ENCODE measurements around the gene RAB44. TPM values are rescaled to one million over a fixed set of nuclear protein-coding genes. Genes with fewer than 3 reads are reported as not detected.

The RAB44 gene
- total RNA-seq, 1 donor from 2014 or later, result not detected

- TF ChIP-seq CTCF (IDR thresholded peaks at IDR 0.05; ENCODE audit: insufficient read depth, low read length, poor library complexity, severe bottlenecking), result no peak
- DNase-seq (ENCODE audit: low read depth), result no peak
- H3K4me3 ChIP-seq (ENCODE audit: low read depth, low read length), result no peak overlapping the region
- H3K36me3 ChIP-seq (ENCODE audit: control insufficient read depth, insufficient read depth, low read length), result no peaks in the 10 kb centered on the region
- peaks cover 1% of the 10 kb centered on the region for H3K27me3 ChIP-seq (ENCODE audit: control insufficient read depth, insufficient read depth, low read length)
Measured at GRCh38 chr6:36771145-36771544, 73.5 kb downstream of the RAB44 start.

- no peak for TF ChIP-seq CTCF (IDR thresholded peaks at IDR 0.05; ENCODE audit: insufficient read depth, low read length, poor library complexity, severe bottlenecking)
- peaks cover 10% of the 10 kb centered on the region for H3K27me3 ChIP-seq (ENCODE audit: control insufficient read depth, insufficient read depth, low read length)
- H3K4me3 ChIP-seq (ENCODE audit: low read depth, low read length), result no peak overlapping the region
- no peak for DNase-seq (ENCODE audit: low read depth)
- no peaks in the 10 kb centered on the region for H3K36me3 ChIP-seq (ENCODE audit: control insufficient read depth, insufficient read depth, low read length)
Measured at GRCh38 chr6:36772397-36772796, 74.8 kb downstream of the RAB44 start.

- no peak overlapping the region for H3K4me3 ChIP-seq (ENCODE audit: low read depth, low read length)
- no peak for TF ChIP-seq CTCF (IDR thresholded peaks at IDR 0.05; ENCODE audit: insufficient read depth, low read length, poor library complexity, severe bottlenecking)
- H3K27me3 ChIP-seq (ENCODE audit: control insufficient read depth, insufficient read depth, low read length), result peaks cover 10% of the 10 kb centered on the region
- no peak for DNase-seq (ENCODE audit: low read depth)
- no peaks in the 10 kb centered on the region for H3K36me3 ChIP-seq (ENCODE audit: control insufficient read depth, insufficient read depth, low read length)
Measured at GRCh38 chr6:36774331-36774730, 76.7 kb downstream of the RAB44 start.

- no peak for DNase-seq (ENCODE audit: low read depth)
- no peak for TF ChIP-seq CTCF (IDR thresholded peaks at IDR 0.05; ENCODE audit: insufficient read depth, low read length, poor library complexity, severe bottlenecking)
Measured at GRCh38 chr6:36776167-36776566, 78.5 kb downstream of the RAB44 start.

GRCh38 chr6:36777801-36778200 is 80.2 kb downstream of the RAB44 start:
- peaks cover 10% of the 10 kb centered on the region for H3K27me3 ChIP-seq (ENCODE audit: control insufficient read depth, insufficient read depth, low read length)

More at GRCh38 chr6:36776167-36776566, 78.5 kb downstream of the RAB44 start:
- Histone ChIP-seq H3K27me3 (ENCODE audit: control insufficient read depth, insufficient read depth, low read length) (peaks cover 10% of the 10 kb centered on the region), H3K4me3 (ENCODE audit: low read depth, low read length) (no peak overlapping the region), H3K36me3 (ENCODE audit: control insufficient read depth, insufficient read depth, low read length) (no peaks in the 10 kb centered on the region)

More at GRCh38 chr6:36777801-36778200, 80.2 kb downstream of the RAB44 start:
- no peak for DNase-seq (ENCODE audit: low read depth)
- H3K36me3 ChIP-seq (ENCODE audit: control insufficient read depth, insufficient read depth, low read length), result no peaks in the 10 kb centered on the region
- H3K4me3 ChIP-seq (ENCODE audit: low read depth, low read length), result no peak overlapping the region
- TF ChIP-seq CTCF (IDR thresholded peaks at IDR 0.05; ENCODE audit: insufficient read depth, low read length, poor library complexity, severe bottlenecking), result no peak
